ENCODE measurements around the gene CHRM4.

Gene CHRM4

DNA sequence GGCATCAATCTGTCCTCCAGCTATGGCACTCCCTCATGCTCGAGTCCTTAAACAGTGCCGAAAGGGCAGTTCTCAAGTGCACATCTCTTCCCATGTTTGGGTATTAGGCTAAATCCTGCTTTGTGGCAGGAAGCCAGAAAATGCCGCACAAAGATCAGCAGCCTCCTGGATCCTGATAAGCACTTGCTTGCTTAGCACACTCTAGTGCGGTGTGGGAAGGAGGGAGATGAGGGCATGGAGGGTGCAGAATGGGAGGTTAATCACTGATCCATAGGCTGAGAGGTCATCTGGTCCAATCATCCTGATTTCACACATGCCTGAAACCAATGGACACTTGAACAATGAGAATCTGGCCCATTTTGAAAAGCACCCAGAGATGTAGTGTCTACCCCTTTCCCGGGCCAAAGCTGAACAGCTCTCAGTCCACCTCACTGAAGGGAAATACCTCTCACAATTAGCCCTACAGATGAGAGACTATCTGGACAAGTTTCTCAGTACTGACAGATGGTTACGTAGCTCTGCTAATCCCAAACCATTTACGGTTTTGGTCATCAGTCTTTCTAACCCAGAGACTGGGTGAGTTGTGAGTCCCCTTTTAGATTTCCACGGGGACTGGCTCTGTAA, 29.8 kb upstream of the CHRM4 start:
- no peaks in the 10 kb centered on the region for H3K27me3 ChIP-seq (replicated peaks; ENCODE audit: control insufficient read depth, insufficient read depth, low read length)
- peaks cover 5% of the 10 kb centered on the region for H3K36me3 ChIP-seq (ENCODE audit: control insufficient read depth, insufficient read depth, low read length)
- TF ChIP-seq, protein P1, sequence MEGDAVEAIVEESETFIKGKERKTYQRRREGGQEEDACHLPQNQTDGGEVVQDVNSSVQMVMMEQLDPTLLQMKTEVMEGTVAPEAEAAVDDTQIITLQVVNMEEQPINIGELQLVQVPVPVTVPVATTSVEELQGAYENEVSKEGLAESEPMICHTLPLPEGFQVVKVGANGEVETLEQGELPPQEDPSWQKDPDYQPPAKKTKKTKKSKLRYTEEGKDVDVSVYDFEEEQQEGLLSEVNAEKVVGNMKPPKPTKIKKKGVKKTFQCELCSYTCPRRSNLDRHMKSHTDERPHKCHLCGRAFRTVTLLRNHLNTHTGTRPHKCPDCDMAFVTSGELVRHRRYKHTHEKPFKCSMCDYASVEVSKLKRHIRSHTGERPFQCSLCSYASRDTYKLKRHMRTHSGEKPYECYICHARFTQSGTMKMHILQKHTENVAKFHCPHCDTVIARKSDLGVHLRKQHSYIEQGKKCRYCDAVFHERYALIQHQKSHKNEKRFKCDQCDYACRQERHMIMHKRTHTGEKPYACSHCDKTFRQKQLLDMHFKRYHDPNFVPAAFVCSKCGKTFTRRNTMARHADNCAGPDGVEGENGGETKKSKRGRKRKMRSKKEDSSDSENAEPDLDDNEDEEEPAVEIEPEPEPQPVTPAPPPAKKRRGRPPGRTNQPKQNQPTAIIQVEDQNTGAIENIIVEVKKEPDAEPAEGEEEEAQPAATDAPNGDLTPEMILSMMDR (IDR thresholded peaks at IDR 0.05; ENCODE audit: insufficient read depth, low read length, poor library complexity, severe bottlenecking) = no peak
- no peak for DNase-seq (ENCODE audit: extremely low read depth, insufficient read length)
- no peak overlapping the region for H3K4me3 ChIP-seq (replicated peaks; ENCODE audit: low read depth, low read length)

DNA sequence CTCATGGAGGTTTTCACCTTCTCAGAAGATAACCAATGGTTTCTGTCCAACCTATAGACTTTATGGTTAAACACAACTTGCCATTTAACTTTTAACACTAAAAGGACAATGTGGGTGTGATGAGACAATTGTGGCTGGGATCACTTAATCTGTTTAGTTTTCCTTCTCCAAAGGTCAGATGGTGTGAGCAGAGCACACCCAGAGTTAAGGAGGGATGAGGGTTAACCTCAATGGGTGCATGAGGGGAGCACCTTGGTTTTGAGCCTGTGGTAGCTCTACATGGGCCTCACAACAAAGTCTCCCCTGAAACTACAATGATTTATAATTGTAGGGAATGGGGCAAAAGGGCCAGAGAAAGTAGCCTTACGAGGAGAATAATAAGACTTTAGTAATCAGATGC, 28.9 kb upstream of the CHRM4 start:
- no peaks in the 10 kb centered on the region for H3K27me3 ChIP-seq (replicated peaks; ENCODE audit: control insufficient read depth, insufficient read depth, low read length)
- no peak overlapping the region for H3K4me3 ChIP-seq (replicated peaks; ENCODE audit: low read depth, low read length)
- no peak for DNase-seq (ENCODE audit: extremely low read depth, insufficient read length)
- TF ChIP-seq, protein P1 (IDR thresholded peaks at IDR 0.05; ENCODE audit: insufficient read depth, low read length, poor library complexity, severe bottlenecking) = no peak
- peaks cover 5% of the 10 kb centered on the region for H3K36me3 ChIP-seq (ENCODE audit: control insufficient read depth, insufficient read depth, low read length)

DNA sequence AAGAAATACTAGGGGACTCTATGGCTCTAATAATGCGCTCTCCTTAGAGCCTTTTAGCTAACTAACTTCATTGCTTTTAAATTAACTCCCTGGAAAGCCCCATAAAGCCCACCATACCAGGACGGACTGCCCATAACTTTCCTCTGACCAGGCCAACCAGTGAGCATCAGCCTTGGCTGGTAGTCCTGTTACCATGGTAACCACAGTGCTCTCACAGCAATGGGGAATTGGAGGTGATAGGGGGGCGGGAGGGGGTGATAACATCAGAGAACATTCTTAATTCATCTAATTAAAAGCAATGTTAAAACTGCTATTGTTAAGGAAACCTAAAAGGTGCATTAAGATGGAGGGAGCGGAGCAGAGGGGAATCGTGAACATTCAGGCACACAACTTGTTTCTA, 27.2 kb upstream of the CHRM4 start:
- Histone ChIP-seq H3K4me3 (replicated peaks; ENCODE audit: low read depth, low read length) (no peak overlapping the region), H3K36me3 (ENCODE audit: control insufficient read depth, insufficient read depth, low read length) (peaks cover 17% of the 10 kb centered on the region), H3K27me3 (replicated peaks; ENCODE audit: control insufficient read depth, insufficient read depth, low read length) (no peaks in the 10 kb centered on the region)
- TF ChIP-seq, protein P1 (IDR thresholded peaks at IDR 0.05; ENCODE audit: insufficient read depth, low read length, poor library complexity, severe bottlenecking) = no peak
- no peak for DNase-seq (ENCODE audit: extremely low read depth, insufficient read length)

DNA sequence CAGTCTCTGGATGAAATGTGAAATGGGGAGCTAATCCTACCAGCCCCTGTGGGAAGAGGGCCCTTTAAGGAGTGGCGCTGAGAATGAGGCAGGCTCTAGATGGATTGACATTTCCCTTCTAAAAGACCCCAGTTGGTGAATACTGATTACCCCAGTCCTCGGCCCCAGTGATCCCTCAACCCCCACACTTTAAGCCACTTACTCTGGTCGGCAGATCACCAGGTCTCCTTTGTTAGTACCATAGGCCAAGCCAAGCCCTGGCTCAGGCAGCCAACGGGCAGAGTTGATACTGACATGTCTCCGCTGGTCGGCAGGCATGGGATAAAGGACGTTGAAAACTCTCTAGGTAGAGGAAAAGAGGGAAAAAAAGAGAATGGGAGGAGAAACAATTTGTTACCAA, 26.1 kb upstream of the CHRM4 start:
- H3K27me3 ChIP-seq (replicated peaks; ENCODE audit: control insufficient read depth, insufficient read depth, low read length) = no peaks in the 10 kb centered on the region
- H3K36me3 ChIP-seq (ENCODE audit: control insufficient read depth, insufficient read depth, low read length) = peaks cover 15% of the 10 kb centered on the region
- no peak overlapping the region for H3K4me3 ChIP-seq (replicated peaks; ENCODE audit: low read depth, low read length)
- DNase-seq (ENCODE audit: extremely low read depth, insufficient read length) = no peak
- TF ChIP-seq, protein P1 (IDR thresholded peaks at IDR 0.05; ENCODE audit: insufficient read depth, low read length, poor library complexity, severe bottlenecking) = no peak

DNA sequence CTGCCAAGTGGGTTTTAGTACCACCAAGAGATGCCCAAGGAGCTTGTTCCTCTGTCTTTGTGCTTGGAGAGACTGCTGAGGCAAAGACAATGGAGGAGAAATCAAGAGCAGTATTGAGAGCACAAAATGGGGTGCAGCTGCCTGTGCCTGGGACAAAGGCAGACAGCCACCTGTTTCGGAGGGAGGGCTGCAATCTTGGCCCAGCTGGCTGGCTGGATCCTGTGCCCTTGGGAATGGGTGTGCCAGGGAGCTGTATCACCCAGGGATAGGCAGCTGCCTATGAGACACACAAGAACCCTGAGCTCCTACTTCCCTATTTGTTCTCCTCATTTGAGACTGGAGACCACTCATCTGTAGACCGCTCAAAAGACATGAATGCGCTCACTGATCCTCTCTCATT, 23.3 kb upstream of the CHRM4 start:
- TF ChIP-seq, protein P1 (IDR thresholded peaks at IDR 0.05; ENCODE audit: insufficient read depth, low read length, poor library complexity, severe bottlenecking) = no peak
- peaks cover 15% of the 10 kb centered on the region for H3K36me3 ChIP-seq (ENCODE audit: control insufficient read depth, insufficient read depth, low read length)
- no peaks in the 10 kb centered on the region for H3K27me3 ChIP-seq (replicated peaks; ENCODE audit: control insufficient read depth, insufficient read depth, low read length)
- no peak overlapping the region for H3K4me3 ChIP-seq (replicated peaks; ENCODE audit: low read depth, low read length)
- no peak for DNase-seq (ENCODE audit: extremely low read depth, insufficient read length)

DNA sequence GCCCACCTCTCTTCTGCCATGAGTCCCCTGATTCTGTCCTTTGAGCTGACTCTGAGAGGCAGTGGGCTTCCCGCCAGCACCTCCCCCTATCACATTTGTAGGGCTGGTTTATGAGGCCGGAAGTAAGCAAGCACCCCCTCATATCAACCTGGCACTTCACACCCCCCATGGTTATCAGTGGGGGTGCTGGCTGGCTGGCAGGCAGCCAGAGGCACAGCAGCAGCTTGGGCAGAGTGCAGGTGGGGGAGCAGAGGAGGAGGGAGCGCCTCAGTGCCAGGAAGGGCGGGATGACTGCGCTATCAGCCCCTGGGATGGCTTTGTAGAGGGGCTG, 22.9 kb upstream of the CHRM4 start:
- Histone ChIP-seq H3K4me3 (replicated peaks; ENCODE audit: low read depth, low read length) (no peak overlapping the region), H3K27me3 (replicated peaks; ENCODE audit: control insufficient read depth, insufficient read depth, low read length) (no peaks in the 10 kb centered on the region), H3K36me3 (ENCODE audit: control insufficient read depth, insufficient read depth, low read length) (peaks cover 16% of the 10 kb centered on the region)
- no peak for DNase-seq (ENCODE audit: extremely low read depth, insufficient read length)
- TF ChIP-seq, protein P1 (IDR thresholded peaks at IDR 0.05; ENCODE audit: insufficient read depth, low read length, poor library complexity, severe bottlenecking) = no peak
